ENCODE results near the gene KDM6B.

Gene KDM6B

GRCh38 chr17:7840441-7840840 is 6.4 kb downstream of the KDM6B start:
- DNase-seq (ENCODE audit: low read depth) = no peak

- no peak for DNase-seq (ENCODE audit: low read depth)
These were observed 6.9 kb downstream of the KDM6B start for GRCh38 chr17:7840875-7841274.

- DNase-seq (ENCODE audit: low read depth) = peak; percentile 81
These were observed 7.4 kb downstream of the KDM6B start for GRCh38 chr17:7841396-7841914.

- DNase-seq (ENCODE audit: low read depth) = peak; percentile 59
These were observed 7.9 kb downstream of the KDM6B start for GRCh38 chr17:7841915-7842379.

- DNase-seq (ENCODE audit: low read depth) = peak; percentile 72
These were observed 8.6 kb downstream of the KDM6B start for GRCh38 chr17:7842380-7843256.

- no peak for DNase-seq (ENCODE audit: low read depth)
These were observed 9.2 kb downstream of the KDM6B start for GRCh38 chr17:7843257-7843535.

- peak; percentile 40 for DNase-seq (ENCODE audit: low read depth)
These were observed 9.7 kb downstream of the KDM6B start for GRCh38 chr17:7843536-7844291.

- peak; percentile 90 for DNase-seq (ENCODE audit: low read depth)
These were observed 10.5 kb downstream of the KDM6B start for GRCh38 chr17:7844292-7845154.

GRCh38 chr17:7845359-7846062 is 11.5 kb downstream of the KDM6B start:
- no peak for DNase-seq (ENCODE audit: low read depth)

GRCh38 chr17:7846063-7846735 is 12.2 kb downstream of the KDM6B start:
- DNase-seq (ENCODE audit: low read depth) = no peak

- no peak for DNase-seq (ENCODE audit: low read depth)
These were observed 13.0 kb downstream of the KDM6B start for GRCh38 chr17:7846765-7847661.

GRCh38 chr17:7848131-7848579 is 14.1 kb downstream of the KDM6B start:
- DNase-seq (ENCODE audit: low read depth) = no peak

GRCh38 chr17:7848739-7849129 is 14.7 kb downstream of the KDM6B start:
- no peak for DNase-seq (ENCODE audit: low read depth)

- DNase-seq (ENCODE audit: low read depth) = no peak
These were observed 15.2 kb downstream of the KDM6B start for GRCh38 chr17:7849130-7849750.

GRCh38 chr17:7849751-7850504 is 15.9 kb downstream of the KDM6B start:
- DNase-seq (ENCODE audit: low read depth) = no peak

- no peak for DNase-seq (ENCODE audit: low read depth)
These were observed 16.9 kb downstream of the KDM6B start for GRCh38 chr17:7850701-7851437.

GRCh38 chr17:7851438-7852261 is 17.6 kb downstream of the KDM6B start:
- peak; percentile 61 for DNase-seq (ENCODE audit: low read depth)

Measured in GM04504 (cell line).